Measurements from ENCODE around the gene CACFD1.

GRCh38 chr9:133465984-133466383, 6.2 kb downstream of the CACFD1 start:
- TF ChIP-seq, protein P1, sequence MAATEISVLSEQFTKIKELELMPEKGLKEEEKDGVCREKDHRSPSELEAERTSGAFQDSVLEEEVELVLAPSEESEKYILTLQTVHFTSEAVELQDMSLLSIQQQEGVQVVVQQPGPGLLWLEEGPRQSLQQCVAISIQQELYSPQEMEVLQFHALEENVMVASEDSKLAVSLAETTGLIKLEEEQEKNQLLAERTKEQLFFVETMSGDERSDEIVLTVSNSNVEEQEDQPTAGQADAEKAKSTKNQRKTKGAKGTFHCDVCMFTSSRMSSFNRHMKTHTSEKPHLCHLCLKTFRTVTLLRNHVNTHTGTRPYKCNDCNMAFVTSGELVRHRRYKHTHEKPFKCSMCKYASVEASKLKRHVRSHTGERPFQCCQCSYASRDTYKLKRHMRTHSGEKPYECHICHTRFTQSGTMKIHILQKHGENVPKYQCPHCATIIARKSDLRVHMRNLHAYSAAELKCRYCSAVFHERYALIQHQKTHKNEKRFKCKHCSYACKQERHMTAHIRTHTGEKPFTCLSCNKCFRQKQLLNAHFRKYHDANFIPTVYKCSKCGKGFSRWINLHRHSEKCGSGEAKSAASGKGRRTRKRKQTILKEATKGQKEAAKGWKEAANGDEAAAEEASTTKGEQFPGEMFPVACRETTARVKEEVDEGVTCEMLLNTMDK (IDR thresholded peaks at IDR 0.05; ENCODE audit: borderline replicate concordance, insufficient read depth, low read depth, low read length, poor library complexity, severe bottlenecking) = no peak
- TF ChIP-seq ZKSCAN3 (CRISPR knock-in tag; IDR thresholded peaks at IDR 0.05) = no peak
- no peak for TF ChIP-seq ELF1 (tag; IDR thresholded peaks at IDR 0.05)
- no peak for TF ChIP-seq ZNF175 (CRISPR knock-in tag; IDR thresholded peaks at IDR 0.05; ENCODE audit: low read depth)
- TF ChIP-seq CTCF (IDR thresholded peaks at IDR 0.05 in 2 of 3, conservative IDR thresholded peaks at IDR 0.05 in 1 of 3; ENCODE audit: insufficient read depth in 2 of 3, low read depth in 1 of 3, low read length in 3 of 3) = no peak
- TF ChIP-seq HOXB6 (CRISPR knock-in tag; IDR thresholded peaks at IDR 0.05; ENCODE audit: borderline replicate concordance) = no peak
- TF ChIP-seq ZNF274 (IDR thresholded peaks at IDR 0.05; ENCODE audit: borderline replicate concordance, low read depth, low read length) = no peak
- no peak for TF ChIP-seq RBM17 (IDR thresholded peaks at IDR 0.05; ENCODE audit: borderline replicate concordance, low read depth, low read length)
- TF ChIP-seq ZZZ3 (IDR thresholded peaks at IDR 0.05) = no peak
- TF ChIP-seq EGR1 (conservative IDR thresholded peaks at IDR 0.05) = no peak
